IMR-90 (cell line): ENCODE data around the gene NCKAP5. TPM values are rescaled to one million over a fixed set of nuclear protein-coding genes. Genes with fewer than 3 reads are reported as not detected.

Source experiments
- ATAC-seq: fragments of 200-7000 bp; cut with Tn5 transposase; 2 replicates; pipeline ENCODE4 v1.9.1; 2020; ENCODE audit warnings: low read depth, mild to moderate bottlenecking, moderate library complexity
- BruUV-seq: library from RNA; stranded (reverse); fragments of 400-500 nt; replicated peaks from 2 replicates; lab custom pipeline; 2021; lab: Mats Ljungman, UMichigan
- CTCF ChIA-PET: fragments of 300-600 bp; formaldehyde crosslinking; extraction: SDS; loops from one replicate; lab custom pipeline; 2021; ENCODE audit warnings: antibody characterized with exemption; lab: Yijun Ruan, JAX
- POLR2A ChIA-PET: fragments of 300-600 bp; sonication (Branson Sonifier 250); formaldehyde crosslinking; loops from one replicate; lab custom pipeline; 2022; ENCODE audit warnings: antibody characterized with exemption; ENCODE audit not compliant: unreplicated experiment; lab: Charles Lee
- DNase-seq: peaks from one replicate; pipeline ENCODE4 v3.0.0; 2013
- H2AFZ ChIP-seq: replicated peaks from 2 replicates; pipeline ENCODE3; 2013; ENCODE audit warnings: low read length, mild to moderate bottlenecking; ENCODE audit not compliant: poor library complexity
- H2AK5ac ChIP-seq: 2 replicates; pipeline ENCODE4 v1.6.1; 2013; ENCODE audit warnings: low read depth, low read length, inconsistent platforms
- H2AK9ac ChIP-seq: replicated peaks from 2 replicates; pipeline ENCODE3; 2013; ENCODE audit warnings: mild to moderate bottlenecking, low read depth, low read length, moderate library complexity; ENCODE audit not compliant: poor library complexity
- H2BK120ac ChIP-seq: 2 replicates; pipeline ENCODE4 v1.6.1; 2013; ENCODE audit warnings: low read depth, low read length, inconsistent platforms
- H2BK15ac ChIP-seq: 3 replicates; pipeline ENCODE4 v1.6.1; 2013; ENCODE audit warnings: low read depth, low read length, inconsistent platforms
- H2BK20ac ChIP-seq: 2 replicates; pipeline ENCODE4 v1.6.1; 2013; ENCODE audit warnings: low read depth, mild to moderate bottlenecking, inconsistent platforms, low read length, moderate library complexity
- H2BK5ac ChIP-seq: 2 replicates; pipeline ENCODE4 v1.6.1; 2013; ENCODE audit warnings: mild to moderate bottlenecking, low read depth, low read length, inconsistent platforms; ENCODE audit not compliant: poor library complexity, severe bottlenecking
- H3K14ac ChIP-seq: replicated peaks from 2 replicates; pipeline ENCODE4 v1.6.1; 2013; ENCODE audit warnings: low read depth, low read length, inconsistent platforms
- H3K18ac ChIP-seq: 2 replicates; pipeline ENCODE4 v1.6.1; 2013; ENCODE audit warnings: low read depth, low read length, control low read depth
- H3K23ac ChIP-seq: 2 replicates; pipeline ENCODE4 v1.6.1; 2013; ENCODE audit warnings: low read depth, low read length, inconsistent platforms
- H3K27ac ChIP-seq: 2 replicates; pipeline ENCODE4 v1.5.1; 2013; ENCODE audit warnings: mild to moderate bottlenecking, control low read depth, low read length; ENCODE audit not compliant: insufficient read depth
- H3K27me3 ChIP-seq: 2 replicates; pipeline ENCODE4 v1.6.1; 2013; ENCODE audit warnings: low read length; ENCODE audit not compliant: control insufficient read depth, insufficient read depth
- H3K36me3 ChIP-seq: 2 replicates; pipeline ENCODE4 v1.6.1; 2013; ENCODE audit warnings: low read length, mixed read lengths; ENCODE audit not compliant: control insufficient read depth, insufficient read depth
- H3K4ac ChIP-seq: 2 replicates; pipeline ENCODE4 v1.6.1; 2013; ENCODE audit warnings: low read depth, low read length, inconsistent platforms
- H3K4me1 ChIP-seq: 2 replicates; pipeline ENCODE4 v1.6.1; 2013; ENCODE audit warnings: low read length, mixed read lengths; ENCODE audit not compliant: control insufficient read depth, insufficient read depth
- H3K4me2 ChIP-seq: 2 replicates; pipeline ENCODE4 v1.6.1; 2013; ENCODE audit warnings: low read depth, mild to moderate bottlenecking, control low read depth, low read length, moderate library complexity
- H3K4me3 ChIP-seq: 2 replicates; pipeline ENCODE4 v1.5.1; 2013; ENCODE audit warnings: low read depth, mild to moderate bottlenecking, control low read depth, low read length, moderate library complexity; ENCODE audit not compliant: insufficient read depth
- H3K56ac ChIP-seq: 2 replicates; pipeline ENCODE4 v1.6.1; 2013; ENCODE audit warnings: low read length, inconsistent platforms; ENCODE audit not compliant: insufficient read depth; ENCODE audit errors: extremely low read depth
- H3K79me1 ChIP-seq, 2 experiments: 2 replicates each; pipeline ENCODE4 v1.6.1; 2013; ENCODE audit warnings: low read length in 2 of 2, inconsistent platforms in 1 of 2, low read depth in 1 of 2
- H3K9ac ChIP-seq: 2 replicates; pipeline ENCODE4 v1.6.1; 2013; ENCODE audit warnings: low read depth, low read length, control low read depth
- H3K9me1 ChIP-seq: 2 replicates; pipeline ENCODE4 v1.6.1; 2013; ENCODE audit warnings: low read length, inconsistent platforms; ENCODE audit not compliant: insufficient read depth
- H3K9me3 ChIP-seq: 2 replicates; pipeline ENCODE4 v1.6.1; 2013; ENCODE audit warnings: low read length; ENCODE audit not compliant: control insufficient read depth, insufficient read depth
- H4K20me1 ChIP-seq: 2 replicates; pipeline ENCODE4 v1.6.1; 2013; ENCODE audit warnings: low read length, inconsistent platforms; ENCODE audit not compliant: insufficient read depth
- H4K5ac ChIP-seq: 2 replicates; pipeline ENCODE4 v1.6.1; 2013; ENCODE audit warnings: mild to moderate bottlenecking, low read depth, low read length, control low read depth
- H4K8ac ChIP-seq, 2 experiments: 2 replicates each; pipeline ENCODE4 v1.6.1; 2013; ENCODE audit warnings: low read depth in 2 of 2, low read length in 2 of 2, control low read depth in 1 of 2, inconsistent platforms in 1 of 2
- H4K91ac ChIP-seq: 2 replicates; pipeline ENCODE4 v1.6.1; 2013; ENCODE audit warnings: low read depth, low read length, inconsistent platforms; ENCODE audit not compliant: insufficient read depth
- BHLHE40 ChIP-seq: fragments of 150-350 bp; IDR thresholded peaks from 2 replicates; pipeline ENCODE4 v1.6.1; 2016; ENCODE audit warnings: mild to moderate bottlenecking, low read depth, low read length
- CEBPB ChIP-seq: IDR thresholded peaks from 2 replicates; pipeline ENCODE4 v1.6.1; 2012; ENCODE audit warnings: low read depth, low read length, improper control_type of control experiment
- CTCF ChIP-seq: conservative IDR thresholded peaks from 2 replicates; pipeline ENCODE4 v1.5.1; 2012; ENCODE audit warnings: mild to moderate bottlenecking, low read depth, low read length, improper control_type of control experiment
- ELK1 ChIP-seq: fragments of 150-350 bp; IDR thresholded peaks from 2 replicates; pipeline ENCODE4 v1.6.1; 2016; ENCODE audit warnings: low read depth, mild to moderate bottlenecking, low read length, moderate library complexity, borderline replicate concordance
- MAFK ChIP-seq: IDR thresholded peaks from 2 replicates; pipeline ENCODE4 v1.6.1; 2012; ENCODE audit warnings: low read depth, low read length, improper control_type of control experiment
- MXI1 ChIP-seq: IDR thresholded peaks from 2 replicates; pipeline ENCODE4 v1.6.1; 2012; ENCODE audit warnings: low read depth, mild to moderate bottlenecking, low read length, moderate library complexity, borderline replicate concordance
- NFE2L2 ChIP-seq: fragments of 150-350 bp; IDR thresholded peaks from 2 replicates; pipeline ENCODE4 v1.6.1; 2016; ENCODE audit warnings: low read depth, mild to moderate bottlenecking, low read length
- POLR2A ChIP-seq: IDR thresholded peaks from 2 replicates; pipeline ENCODE4 v1.6.1; 2012; ENCODE audit warnings: mild to moderate bottlenecking, low read depth, low read length
- RAD21 ChIP-seq: IDR thresholded peaks from 2 replicates; pipeline ENCODE4 v1.6.1; 2012; ENCODE audit warnings: low read length, improper control_type of control experiment
- RCOR1 ChIP-seq: IDR thresholded peaks from 2 replicates; pipeline ENCODE4 v1.6.1; 2012; ENCODE audit warnings: mild to moderate bottlenecking, low read length, improper control_type of control experiment; ENCODE audit not compliant: insufficient replicate concordance
- SMC3 ChIP-seq: fragments of 150-350 bp; IDR thresholded peaks from 2 replicates; pipeline ENCODE4 v1.6.1; 2016; ENCODE audit warnings: low read depth, mild to moderate bottlenecking, antibody characterized with exemption, low read length, moderate library complexity
- WGBS, 2 experiments: methylation state at CpG; one replicate each; pipeline versions ENCODE4 v1.1.5 to v1.1.7; 2013; ENCODE audit warnings: missing lambda C conversion rate in 2 of 2; ENCODE audit not compliant: insufficient read length in 1 of 2; ENCODE audit errors: extremely low coverage in 2 of 2; 5-methylcytosine and 5-hydroxymethylcytosine counted together
- dilution Hi-C: fragments of 300-500 bp; cut with HindIII; formaldehyde crosslinking; loops from one replicate; pipeline ENCODE4 v1.14.3; 2018; ENCODE audit warnings: low sequenced_read_pairs; ENCODE audit not compliant: unreplicated experiment
- in situ Hi-C: fragments of 300-500 bp; cut with MboI; formaldehyde crosslinking; loops from 3 replicates; pipeline ENCODE4 v1.14.3; 2019; ENCODE audit warnings: low sequenced_read_pairs, inconsistent platforms, mixed read lengths
- intact Hi-C: fragments of 100-400 bp; cut with micrococcal nuclease; formaldehyde crosslinking; loops from 2 replicates; pipeline ENCODE4 v1.10.0; 2022
- polyA plus RNA-seq, 3 experiments: library from polyadenylated mRNA; depleted of rRNA; stranded (reverse); fragments of >200 nt; gene quantifications; 2 replicates each; pipeline ENCODE4 v1.2.3, GENCODE V29; 2012; ENCODE audit warnings: low replicate concordance in 1 of 3
- total RNA-seq: library from RNA; depleted of rRNA; stranded (reverse); fragments of >200 nt; gene quantifications from 2 replicates; pipeline ENCODE4 v1.2.3, GENCODE V29; 2012

The NCKAP5 gene
- total and polyA plus RNA-seq, 2 of the 4 experiments (the other 2 are of a cell fraction), result 2.7 to 3.9 TPM

- H3K4me2 ChIP-seq, result no peak overlapping the region
- peaks cover 0 to 4% of the 10 kb centered on the region in 2 experiments; a peak in 1 of 4 replicates for H3K79me1 ChIP-seq
- no peaks in the 10 kb centered on the region for H4K20me1 ChIP-seq
- ATAC-seq, result no peak
- no peaks in the 10 kb centered on the region for H3K9me3 ChIP-seq
- H4K5ac ChIP-seq, result peak overlapping the region; percentile 31; the same call in 1 of the 2 replicates
- TF ChIP-seq BHLHE40 (no peak), MXI1 (no peak), POLR2A (no peak), CEBPB (no peak), SMC3 (no peak), RCOR1 (no peak), MAFK (no peak), NFE2L2 (no peak), CTCF (no peak), RAD21 (no peak), ELK1 (no peak)
- H3K27me3 ChIP-seq, result no peaks in the 10 kb centered on the region
- H2BK5ac ChIP-seq, result no peak overlapping the region
- no CpG with 5 or more reads among the region's 2 CpGs for WGBS, 2 experiments
- H3K36me3 ChIP-seq, result no peaks in the 10 kb centered on the region
- no peak overlapping the region for H2AK9ac ChIP-seq
- no peak overlapping the region for H3K9ac ChIP-seq
- CTCF ChIA-PET, result no interaction called here
- no TSS peak for BruUV-seq
- intact Hi-C loops, result no loop called here
- H2BK120ac ChIP-seq, result no peak overlapping the region
- H3K18ac ChIP-seq, result peak overlapping the region; percentile 49; the same call in 1 of the 2 replicates
- H3K4me3 ChIP-seq, result no peak overlapping the region
- peak overlapping the region in 1 of 2 experiments; percentile 13; a peak in 1 of 4 replicates for H4K8ac ChIP-seq
- no peak overlapping the region for H2BK15ac ChIP-seq
- POLR2A ChIA-PET, result no interaction called here
- H2BK20ac ChIP-seq, result no peak overlapping the region
- DNase-seq, result no peak
- no peak overlapping the region for H3K4ac ChIP-seq
- H3K4me1 ChIP-seq, result peaks cover 2% of the 10 kb centered on the region; the same call in 1 of the 2 replicates
- H2AK5ac ChIP-seq, result peak overlapping the region; percentile 43; the same call in 1 of the 2 replicates
- no peak overlapping the region for H2AFZ ChIP-seq
- no peak overlapping the region for H3K14ac ChIP-seq
- H3K9me1 ChIP-seq, result no peaks in the 10 kb centered on the region; the same call in 1 of the 2 replicates
- peak overlapping the region; percentile 8; the same call in 1 of the 2 replicates for H3K23ac ChIP-seq
- H3K56ac ChIP-seq, result no peak overlapping the region
- dilution Hi-C loops, result no loop called here
- in situ Hi-C loops, result no loop called here
- H4K91ac ChIP-seq, result no peak overlapping the region
- H3K27ac ChIP-seq, result no peak overlapping the region
Observed at GRCh38 chr2:133452583-133452982, 115.7 kb downstream of the NCKAP5 start.
